NCI-H1694 treated with DMSO at 0.1 percent for 48 hours (cell line): ENCODE measurements around the gene SLC43A3.

Experiments
- DNase-seq: peaks from one replicate; lab custom pipeline; 2025; lab: John Stamatoyannopoulos, UW

The SLC43A3 gene

DNA sequence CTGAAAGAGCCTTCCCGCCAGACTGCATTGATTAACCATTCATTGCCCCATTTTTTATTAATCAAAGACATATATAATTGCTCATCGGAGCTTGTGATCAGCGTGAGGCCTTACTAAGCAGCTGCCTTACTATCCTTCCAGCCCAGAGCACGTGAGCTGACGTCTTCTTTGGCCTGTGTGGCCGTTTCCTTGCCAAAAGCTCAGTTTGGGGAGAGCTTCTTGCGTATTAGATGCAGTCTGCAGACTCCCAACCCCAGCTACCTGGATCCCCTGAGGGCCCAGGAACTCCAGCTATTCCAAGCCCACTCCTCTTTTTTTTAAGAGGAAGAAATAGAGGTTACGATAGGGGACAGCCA is 784 bp upstream of the SLC43A3 start:
- DNase-seq, result no peak

DNA sequence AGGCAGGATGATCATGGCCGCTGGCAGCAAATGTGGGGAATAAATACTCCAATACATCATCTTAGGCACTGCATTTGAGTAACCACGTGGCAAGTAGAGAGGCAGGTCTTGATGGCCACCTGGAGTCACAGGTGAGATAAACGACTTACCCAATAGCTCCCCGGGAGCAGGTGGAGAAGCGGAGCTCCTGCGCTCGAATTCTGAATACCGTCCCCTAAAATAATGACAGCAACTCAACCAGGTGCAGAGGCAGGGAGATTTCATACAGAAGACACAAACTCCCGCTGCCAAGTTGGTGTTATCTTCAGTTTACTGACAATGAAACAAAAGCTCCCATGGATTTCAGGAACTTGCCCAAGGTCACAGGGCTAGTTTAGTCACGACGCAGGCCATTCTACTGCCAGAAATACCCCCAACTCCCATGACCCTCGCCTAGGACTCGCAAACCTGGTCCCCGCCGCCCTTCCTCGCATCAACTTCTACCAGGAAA is 437 bp downstream of the SLC43A3 start:
- no peak for DNase-seq

DNA sequence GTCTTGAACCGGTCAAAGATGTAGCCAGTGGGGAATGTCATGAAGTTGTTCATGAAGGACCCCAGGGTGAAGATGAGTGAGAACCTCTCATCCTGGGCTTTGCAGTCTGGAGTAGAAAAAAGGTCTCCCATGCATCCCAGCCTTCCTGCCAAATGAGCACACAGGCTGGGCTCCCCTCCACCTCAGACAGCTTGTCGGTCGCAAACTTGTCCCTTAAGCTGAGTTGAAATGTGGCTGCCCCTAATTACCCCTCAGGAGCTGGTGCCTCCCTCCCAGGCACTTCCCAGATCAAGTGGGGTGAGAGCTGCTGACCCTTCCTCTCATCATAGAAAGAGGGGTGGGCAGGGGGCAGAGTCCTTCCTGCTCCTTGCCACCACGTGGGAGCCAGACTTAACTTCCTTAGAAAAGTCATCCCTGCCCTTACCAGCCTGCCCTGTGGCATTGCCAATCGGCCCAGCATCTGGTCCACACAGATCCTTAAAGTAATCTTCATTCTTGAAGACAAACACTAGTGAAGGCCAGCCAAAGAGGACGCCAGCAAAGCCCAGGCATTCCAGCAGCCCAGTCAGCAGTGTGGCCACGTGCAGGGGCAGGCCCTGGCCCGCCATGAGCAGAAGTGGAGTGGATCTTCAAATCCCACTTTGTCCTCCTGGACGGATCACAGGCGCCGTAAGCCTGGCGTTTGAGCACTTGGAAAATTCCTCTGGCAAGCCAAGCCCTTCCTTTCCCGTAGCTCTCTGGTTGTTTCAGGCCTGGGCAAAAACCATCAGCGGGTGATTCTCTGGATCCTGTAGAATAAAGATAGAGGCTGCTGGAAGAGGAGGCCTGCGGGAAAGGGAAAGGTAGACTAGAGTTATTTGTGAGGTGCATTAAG is 1.1 kb downstream of the SLC43A3 start:
- no peak for DNase-seq

DNA sequence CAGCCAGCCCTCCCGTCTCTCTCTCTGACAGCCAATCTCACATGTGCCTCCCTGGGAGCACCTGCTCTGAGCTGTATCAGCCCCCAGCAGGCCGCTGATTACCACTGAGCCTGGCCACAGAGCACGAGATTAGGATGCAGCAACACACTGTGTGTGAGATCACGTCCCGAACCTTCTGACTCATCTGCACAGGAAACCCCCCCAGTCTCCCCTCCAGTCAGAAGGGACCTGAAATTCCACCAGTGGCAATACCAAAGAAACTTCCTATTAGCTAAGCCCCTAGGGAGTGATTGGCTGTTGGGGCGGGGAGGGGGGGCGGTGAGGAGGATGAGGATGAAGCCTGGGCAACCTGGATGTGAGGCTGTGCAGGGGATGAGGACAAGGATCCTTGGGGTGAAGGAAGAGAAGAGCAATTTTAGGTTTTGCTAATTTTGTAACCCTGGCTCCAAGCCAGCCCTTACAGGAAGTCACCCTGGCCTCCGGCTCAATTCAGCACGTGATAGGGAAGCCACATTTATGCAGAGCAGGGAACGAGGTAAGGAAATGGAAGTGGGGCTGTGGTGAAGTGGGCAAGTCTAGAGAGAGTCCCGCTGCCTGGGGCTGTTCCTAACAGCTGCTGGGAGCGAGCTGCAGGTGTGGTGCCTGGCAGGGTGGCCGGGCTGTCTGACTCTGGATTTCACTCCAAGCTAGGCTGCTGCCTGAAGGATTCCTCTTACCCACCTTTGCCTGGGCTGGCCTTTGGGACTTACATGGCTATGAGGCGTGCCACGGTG is 1.9 kb downstream of the SLC43A3 start:
- peak; percentile 8 for DNase-seq

DNA sequence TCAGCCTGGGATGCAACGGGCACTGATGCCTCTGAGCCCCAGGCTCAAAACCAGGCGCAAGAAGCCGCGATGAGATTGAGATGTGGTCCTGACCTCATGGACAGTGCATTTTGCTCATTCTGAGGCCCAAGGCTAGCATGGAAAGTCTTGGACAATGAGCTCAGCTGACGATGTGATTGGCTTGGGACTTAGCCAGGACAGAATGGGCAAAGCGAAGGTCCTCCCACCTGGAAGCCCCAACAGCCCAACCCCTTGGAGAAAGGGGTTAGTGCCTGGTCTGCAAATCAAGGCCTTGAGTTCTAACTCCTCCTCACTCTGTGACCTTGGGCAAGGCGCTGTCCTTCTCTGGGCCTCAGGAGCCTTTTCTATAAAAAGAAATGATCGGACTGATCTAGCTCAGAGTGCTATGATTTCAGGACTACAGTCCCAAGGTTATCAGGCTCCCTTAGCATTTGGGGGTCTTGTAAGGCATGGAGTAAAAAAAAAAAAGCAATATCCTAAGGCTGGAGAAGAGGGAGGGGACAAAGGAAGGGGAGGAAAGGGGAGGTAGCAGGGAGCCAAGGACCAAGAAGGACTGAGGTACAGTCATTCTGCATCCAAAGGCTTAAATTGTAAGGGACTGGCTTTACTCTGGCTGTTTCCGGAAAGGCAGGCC is 2.7 kb downstream of the SLC43A3 start:
- DNase-seq, result no peak

DNA sequence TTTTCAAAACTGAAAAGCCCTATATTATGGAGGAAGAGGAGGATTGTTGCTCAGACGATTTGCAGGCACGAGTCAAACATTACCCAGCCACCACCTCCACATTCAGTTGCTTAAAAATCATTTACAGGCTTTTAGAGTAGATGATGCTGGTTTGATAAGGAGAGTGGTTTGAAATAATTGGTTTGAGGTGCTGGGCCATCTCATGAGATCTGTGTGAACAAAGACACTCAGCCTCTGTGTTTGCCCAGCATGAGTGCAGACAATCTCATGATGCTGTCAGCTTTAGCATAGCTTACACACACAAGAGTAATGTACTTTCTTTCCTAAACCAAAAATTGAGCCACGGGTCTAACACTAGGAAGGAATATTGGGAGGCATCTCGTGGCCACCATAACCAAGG is 4.3 kb downstream of the SLC43A3 start:
- DNase-seq, result no peak

DNA sequence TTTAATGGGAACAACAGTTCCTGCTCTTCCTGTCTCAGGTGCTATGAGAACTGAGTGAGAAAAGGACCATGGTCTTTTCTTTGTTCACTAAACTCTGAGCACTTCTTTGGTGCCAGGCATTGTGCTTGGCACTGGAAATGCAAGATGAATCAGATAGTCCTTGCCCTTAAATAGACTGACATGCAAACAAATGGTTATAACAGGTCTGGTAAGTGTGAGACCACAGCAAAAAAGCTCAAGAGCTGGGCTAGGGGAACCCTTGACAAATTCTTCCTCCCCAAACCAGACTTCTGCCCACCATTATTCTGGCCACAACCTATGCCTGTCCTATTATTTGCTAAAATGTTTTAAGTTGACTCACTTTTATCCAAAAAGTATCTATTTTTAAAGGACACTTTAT is 5.1 kb downstream of the SLC43A3 start:
- DNase-seq, result no peak

DNA sequence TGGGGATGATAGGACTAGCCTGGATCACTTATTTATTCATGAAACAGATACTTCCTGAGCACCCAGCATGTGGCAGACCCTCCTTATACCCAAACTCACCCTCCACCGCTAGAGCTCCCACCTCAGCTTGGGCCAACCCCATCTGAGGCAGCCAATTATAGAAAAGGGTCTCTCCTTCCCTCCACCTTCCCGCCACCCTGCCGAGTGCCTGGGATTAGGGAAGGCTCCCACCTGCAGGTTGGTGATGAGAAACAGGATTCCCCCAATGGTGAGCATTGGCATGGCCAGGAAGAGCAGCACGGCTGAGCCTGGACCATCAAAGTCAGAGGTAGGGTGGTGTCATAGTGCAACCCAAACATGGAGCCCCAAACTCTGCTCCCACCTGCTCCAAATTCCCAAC is 5.9 kb downstream of the SLC43A3 start:
- DNase-seq, result no peak

DNA sequence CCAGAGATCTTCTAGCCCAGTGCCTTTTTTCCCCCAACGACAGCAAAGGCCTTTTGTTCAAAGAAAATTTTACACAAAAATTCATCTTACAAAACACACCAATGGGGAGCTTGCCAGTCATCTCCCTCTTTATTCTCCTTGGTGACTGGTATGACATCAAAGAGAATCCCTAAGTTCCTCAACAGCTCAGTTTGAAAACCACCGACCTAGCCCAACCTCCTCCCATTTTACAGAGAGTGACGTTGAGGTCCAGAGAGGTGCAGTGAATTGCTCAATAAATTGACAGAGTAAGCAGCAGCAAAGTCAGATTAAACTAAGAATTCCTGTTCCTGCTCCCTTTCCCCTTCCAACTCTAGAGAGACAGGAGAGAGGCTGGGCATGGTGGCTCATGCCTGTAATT is 7.8 kb downstream of the SLC43A3 start:
- no peak for DNase-seq

DNA sequence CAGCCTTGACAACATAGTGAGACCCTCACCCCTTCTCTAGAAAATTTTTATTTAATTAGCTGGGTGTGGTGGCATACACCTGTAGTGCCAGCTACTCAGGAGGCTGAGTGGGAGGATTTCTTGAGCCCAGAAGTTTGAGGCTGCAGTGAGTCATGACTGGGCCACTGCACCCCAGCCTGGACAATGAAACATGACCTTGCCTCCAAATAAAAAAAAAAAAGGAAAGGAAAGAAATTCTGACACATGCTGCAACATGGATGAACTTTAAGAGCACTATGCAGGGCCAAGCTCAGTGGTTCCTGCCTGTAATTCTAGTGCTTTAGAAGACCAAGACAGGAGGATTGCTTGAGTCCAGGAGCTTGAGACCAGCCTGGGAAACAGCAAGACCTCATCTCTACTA is 8.8 kb downstream of the SLC43A3 start:
- no peak for DNase-seq

DNA sequence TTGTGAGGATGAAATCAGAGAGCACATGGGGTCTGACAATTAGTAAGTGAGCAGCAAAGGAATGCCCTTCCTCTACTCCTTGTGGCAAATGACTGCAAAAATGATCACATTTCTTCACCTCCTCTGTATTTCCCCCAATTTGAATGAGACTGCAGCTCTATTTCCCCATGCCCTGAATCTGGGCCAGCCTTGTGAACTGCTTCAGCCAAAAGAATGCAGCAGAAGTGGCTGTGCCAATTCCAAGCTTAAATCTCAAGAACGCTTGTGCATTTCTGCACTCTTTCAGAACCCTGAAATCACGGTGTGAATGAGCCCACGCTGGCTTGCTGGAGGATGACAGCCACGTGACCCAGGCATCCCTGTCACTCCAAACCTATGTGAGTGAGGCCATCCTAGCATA is 9.9 kb downstream of the SLC43A3 start:
- no peak for DNase-seq

DNA sequence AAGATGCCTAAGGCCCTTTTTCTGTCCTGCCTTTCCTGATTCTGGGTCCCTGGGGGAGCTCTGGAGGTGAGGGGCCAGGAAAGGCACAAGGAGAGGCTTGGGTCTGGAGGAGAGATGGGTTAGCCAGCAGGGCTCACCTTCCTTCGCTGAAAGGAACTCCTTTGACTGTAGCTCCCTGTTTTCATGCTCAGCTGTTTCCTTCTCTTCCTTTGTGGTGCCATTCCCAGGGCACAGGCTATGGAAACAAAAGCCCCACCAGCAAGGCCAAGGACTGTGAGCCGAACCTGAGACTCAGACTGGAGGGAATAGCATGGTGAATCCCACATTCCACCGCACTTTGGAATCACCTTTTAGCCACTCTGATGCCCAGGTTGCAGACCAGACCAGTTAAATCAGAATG is 10.5 kb downstream of the SLC43A3 start:
- no peak for DNase-seq

DNA sequence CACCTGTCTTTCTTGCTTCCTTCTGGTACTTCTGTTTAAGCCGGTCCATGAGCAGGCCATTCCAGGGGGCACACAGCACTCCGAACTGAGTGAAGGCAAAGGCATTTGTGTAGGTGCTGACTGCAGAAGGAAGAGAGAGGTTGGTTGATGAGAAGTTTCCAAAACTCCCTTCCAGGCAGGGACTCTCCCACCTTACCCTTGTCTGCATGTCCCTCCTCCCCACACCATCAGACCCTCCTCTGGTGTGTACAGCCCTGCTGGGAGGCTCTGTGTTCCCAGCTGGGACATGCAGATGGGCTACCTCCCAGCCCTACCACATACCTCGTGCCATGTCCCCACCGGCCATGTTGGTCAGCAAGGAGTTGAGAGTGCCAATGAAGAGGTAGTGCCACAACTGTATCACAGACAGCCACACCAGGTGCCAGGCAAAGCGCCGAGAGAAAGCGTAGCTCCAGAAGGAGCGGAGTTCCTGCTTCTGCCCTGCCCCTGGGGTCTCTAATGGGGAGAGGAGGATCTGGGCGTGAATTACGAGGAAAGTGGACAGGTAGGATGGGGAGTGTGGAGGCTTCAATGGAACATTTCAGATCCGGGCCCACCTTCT is 12.2 kb downstream of the SLC43A3 start:
- DNase-seq, result no peak

DNA sequence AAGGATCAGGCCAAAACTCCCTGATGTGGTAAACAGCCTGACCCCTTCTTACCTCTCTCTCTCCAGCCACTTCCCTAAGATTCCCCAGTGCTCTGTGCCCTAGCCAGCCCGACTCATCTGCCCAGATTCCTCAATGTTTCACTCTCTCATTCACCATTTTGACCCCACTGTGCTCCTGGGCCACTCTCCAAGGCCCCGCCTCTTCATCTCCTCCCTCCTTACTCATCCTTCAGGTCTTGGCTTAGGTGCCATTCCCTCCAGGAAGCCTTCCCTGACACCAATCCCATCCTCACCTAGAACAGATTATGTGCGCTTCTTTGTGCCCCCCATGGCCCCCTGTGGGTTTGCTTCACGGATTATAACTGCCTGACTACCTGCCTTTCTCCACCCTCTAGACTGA is 13.2 kb downstream of the SLC43A3 start:
- DNase-seq, result no peak

DNA sequence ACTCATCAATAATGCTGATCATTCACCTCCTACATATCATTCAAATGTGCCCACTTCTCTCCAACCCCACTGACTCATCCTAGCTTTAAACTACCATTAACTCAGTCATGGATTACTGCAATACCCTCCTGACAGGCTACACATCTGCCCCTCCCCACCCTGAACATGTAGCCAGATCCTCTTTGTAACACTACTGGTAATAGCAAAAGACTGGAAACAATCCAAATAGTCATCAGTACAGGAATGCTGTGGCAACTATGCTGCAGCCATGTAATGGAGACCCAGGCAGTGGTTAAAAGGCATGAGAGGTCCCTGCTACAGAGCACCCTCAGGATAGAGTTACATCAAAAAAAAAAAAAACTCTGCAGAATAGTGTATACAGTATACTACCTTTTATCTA is 16.6 kb downstream of the SLC43A3 start:
- DNase-seq, result no peak

DNA sequence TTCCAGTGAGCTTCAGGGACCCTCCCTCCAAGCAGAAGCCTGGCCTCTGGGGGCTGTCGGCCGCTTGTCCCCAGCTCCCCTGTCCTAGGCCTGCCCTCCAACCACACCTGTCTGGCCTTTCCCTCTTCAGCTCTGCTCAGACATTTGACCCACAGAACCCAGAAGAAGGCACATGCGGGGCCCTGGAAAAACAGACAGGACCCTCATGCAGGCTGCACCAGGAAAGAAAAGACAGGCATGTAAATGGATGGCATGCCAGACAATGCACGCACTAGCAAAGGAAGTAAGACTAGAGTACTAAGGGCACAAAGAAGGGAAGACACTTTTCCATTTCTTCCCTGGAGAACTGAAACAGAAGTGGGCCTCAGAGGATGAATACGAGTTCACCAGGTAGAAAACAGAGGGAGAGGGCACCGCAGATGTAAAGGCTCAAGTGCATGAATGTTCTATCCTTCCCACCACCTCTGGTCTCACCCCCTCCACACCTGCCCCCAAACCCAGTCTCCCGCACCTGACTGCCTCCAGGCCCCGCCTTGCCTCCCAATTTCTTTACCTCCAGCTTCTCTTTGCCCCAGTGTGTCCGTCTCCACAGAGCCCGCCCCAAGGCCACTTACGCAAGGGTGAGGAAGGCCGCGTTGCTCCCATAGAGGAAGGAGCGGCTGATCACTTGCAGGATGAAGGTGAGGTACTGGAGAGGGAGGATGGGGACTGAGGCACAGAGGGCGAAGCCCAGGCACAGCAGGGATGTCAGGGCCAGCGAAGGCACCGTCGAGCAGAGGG is 17.4 kb downstream of the SLC43A3 start:
- DNase-seq, result no peak

DNA sequence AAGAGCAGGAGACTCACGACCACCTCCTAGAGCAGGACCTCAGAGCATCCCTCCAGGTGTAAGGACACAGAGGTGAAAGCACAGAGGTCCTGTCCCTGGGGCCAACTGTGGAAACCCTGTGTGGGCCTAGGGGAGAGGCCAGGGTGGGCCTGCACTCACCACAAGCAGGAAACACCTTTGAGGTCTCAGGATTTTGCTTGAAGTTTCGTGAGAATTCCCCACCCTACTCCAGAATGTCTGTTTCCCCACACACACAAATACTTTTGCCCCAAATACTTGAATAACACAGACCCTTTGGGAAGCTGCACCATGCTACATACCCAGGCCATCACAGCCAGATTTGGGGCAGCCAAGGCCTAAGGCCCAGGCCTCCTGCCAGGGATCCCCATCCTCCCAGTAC is 18.1 kb downstream of the SLC43A3 start:
- no peak for DNase-seq

DNA sequence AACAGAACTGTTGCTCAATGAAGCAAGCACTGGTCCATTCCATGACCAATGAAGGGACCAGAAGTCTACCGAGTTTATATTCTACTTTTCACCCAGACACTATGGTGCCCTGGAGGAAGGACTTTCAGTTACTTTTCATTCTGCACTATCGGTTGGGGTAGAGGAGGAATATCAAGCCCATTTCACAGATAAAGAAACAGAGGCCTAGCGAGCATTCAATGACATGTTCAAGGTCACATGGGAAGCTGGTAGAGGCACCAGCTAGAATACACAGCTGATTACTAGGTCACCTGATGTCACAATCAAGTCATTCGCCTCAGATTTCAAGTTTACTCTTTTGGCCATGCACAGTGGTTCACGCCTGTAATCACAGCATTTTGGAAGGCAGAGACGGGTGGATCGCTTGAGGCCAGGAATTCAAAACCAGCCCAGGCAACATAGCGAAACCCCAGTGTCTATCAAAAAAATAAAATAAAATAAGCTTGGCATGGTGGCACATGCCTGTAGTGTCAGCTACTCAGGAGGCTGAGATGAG is 18.9 kb downstream of the SLC43A3 start:
- DNase-seq, result no peak

DNA sequence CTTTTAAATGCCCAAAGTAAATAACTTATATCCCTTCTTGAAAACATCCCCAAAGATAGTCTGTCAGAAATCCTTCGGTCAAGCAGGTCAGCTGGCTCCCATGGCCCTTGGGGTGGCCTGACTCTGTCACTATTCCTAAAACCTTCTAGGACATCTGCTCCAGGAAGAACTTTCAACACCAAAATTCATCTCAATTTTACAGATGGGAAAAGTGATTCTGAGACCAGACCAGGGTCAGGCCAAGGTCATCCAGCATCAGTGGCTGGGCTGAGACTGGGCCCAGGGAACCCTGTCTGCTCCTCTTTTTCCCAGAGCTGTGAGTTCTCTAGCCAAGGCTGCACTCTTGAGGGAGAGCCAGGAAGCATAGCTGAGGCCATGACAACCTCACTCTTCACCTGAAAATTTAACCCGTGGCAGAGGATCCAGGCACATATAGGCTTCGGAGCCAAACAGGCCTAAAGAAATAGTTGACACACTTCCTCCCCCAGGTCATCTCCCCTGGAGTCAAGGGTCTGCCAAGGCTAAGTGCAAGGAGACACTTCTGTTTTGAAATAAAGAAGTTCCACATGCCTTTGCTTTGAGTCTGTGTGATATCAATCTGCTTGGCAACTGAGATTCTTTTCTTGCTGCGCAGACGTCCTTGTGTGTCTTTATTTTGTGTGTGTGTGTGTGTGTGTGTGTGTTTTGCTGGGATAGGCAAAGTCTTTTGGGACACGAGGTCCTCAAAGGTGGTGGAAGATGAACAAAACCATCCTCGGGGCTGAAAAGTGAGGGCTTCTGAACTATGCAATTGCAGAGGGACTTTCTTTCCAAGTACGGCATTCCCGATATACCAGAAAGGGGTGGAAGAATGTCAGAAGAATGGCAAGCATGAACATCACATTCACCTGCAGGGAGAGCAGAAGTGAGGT is 19.7 kb downstream of the SLC43A3 start:
- DNase-seq, result no peak

DNA sequence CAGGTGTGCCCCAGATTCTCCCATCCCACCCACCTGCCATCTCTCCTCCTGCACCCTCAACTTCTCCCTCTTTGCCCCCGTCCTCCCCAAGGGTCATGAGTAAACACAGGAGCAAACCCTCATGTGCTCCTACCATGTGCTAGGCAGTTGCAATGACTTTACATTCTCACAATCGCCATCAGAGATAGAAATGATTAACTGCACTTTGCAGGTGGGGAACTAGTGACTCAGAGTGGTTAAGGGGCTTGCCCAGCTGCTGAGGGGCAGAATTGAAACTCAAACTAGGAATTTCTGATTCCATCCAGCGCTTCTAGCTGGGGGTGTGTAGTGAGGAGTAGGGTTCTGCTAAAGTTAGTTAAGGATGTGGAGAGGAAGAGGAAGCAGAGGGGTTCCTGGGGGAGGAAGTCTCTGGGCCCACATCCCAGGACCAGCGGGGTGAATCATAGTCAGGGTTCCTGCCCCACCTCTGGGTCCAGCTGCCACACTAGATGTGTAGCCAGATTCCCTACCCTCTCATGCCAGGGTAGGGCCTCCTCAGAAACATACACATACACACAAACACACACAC is 20.5 kb downstream of the SLC43A3 start:
- no peak for DNase-seq
